DMS114 treated with DMSO at 0.1 percent for 48 hours (cell line): ENCODE data around the gene CD74.

Experiments
- DNase-seq: peaks from one replicate; lab custom pipeline; 2025; ENCODE audit not compliant: unreplicated experiment; lab: John Stamatoyannopoulos, UW

Gene CD74

GRCh38 chr5:150364004-150364403, 48.7 kb downstream of the CD74 start:
- no peak for DNase-seq

- no peak for DNase-seq
Measured at GRCh38 chr5:150363185-150363584, 49.5 kb downstream of the CD74 start.

GRCh38 chr5:150361301-150361700, 51.4 kb downstream of the CD74 start:
- no peak for DNase-seq

- DNase-seq = no peak
Measured at GRCh38 chr5:150358261-150359095, 54.2 kb downstream of the CD74 start.

GRCh38 chr5:150357326-150358260, 55.1 kb downstream of the CD74 start, which contains the start of gene TCOF1:
Gene TCOF1 (plus strand): TSS chr5:150357697. CDS start chr5:150357747, 50 bp downstream.
- DNase-seq = peak; percentile 91

GRCh38 chr5:150356575-150357294, 56.0 kb downstream of the CD74 start:
- no peak for DNase-seq

- DNase-seq = no peak
Measured at GRCh38 chr5:150355791-150356190, 56.9 kb downstream of the CD74 start.

- no peak for DNase-seq
Measured at GRCh38 chr5:150353032-150353675, 59.6 kb downstream of the CD74 start.

GRCh38 chr5:150352244-150353031, 60.3 kb downstream of the CD74 start:
- DNase-seq = no peak
